ENCODE data around the gene NOC2L.

Gene NOC2L

DNA sequence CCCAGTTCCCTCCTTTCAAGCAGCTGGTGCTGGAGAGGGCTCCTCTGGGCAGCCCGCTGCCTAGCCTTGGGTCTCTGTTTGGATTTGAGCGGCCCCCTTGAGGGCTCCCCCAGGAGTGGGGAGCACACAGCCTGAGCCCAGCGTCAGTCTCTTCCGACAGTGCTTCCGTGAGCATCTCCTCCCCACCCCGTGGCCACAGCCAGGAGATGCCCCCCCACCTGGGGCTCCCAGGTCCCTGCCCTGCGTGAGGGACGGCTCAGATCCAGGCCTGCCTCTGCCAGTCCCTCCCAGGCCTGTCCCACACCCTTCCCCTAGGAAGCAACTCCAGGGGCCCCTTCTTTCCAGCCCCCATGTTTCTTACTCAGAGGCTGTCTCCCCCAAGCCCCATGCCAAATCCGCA is 31.8 kb downstream of the NOC2L start:
- no peak for DNase-seq

GRCh38 chr1:925561-926421 is 33.3 kb downstream of the NOC2L start:
- peak; percentile 28 for DNase-seq

- peak; percentile 25 for DNase-seq
These were observed 34.1 kb downstream of the NOC2L start for GRCh38 chr1:924656-925560.

- no peak for DNase-seq
These were observed 34.9 kb downstream of the NOC2L start for GRCh38 chr1:923991-924655.

DNA sequence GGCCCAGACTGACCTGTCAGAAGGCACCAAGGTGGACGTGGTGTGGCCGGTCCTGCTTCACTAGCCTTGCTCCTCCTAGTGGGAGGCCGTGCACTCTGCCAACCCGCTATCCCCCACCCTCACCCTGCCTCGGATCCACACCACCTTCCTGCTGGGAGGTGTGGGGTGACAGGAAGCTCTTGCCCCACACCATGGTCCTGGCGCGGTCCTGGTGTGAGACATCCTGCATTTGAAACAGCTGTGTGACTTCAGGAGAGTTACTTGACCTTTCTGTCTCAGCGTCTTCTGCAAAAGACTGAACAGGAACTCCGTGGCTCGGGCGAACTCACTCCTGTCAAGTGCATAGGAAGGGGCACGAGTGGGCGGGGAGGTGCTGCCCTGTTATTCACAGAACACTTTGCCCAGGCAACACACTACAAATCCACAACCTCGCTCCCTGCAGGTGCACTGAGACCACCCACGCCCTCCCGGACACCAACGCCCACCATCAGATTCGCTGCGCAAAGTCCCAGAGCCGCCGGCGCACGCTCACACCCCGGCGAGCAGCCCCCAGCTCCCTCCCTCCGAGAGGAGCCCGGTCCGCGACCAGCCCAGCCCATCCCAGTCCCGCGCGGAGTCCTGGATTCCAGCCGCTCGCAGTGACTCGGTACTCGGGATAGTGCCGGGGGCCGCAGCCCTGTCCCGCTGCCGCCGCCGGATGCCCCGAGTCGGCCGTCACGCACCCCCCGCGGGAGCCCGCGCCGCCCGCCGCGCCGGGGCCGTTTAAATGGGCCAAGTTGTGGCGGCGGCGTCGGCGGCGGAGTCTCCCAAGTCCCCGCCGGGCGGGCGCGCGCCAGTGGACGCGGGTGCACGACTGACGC is 35.7 kb downstream of the NOC2L start, which contains the start of gene SAMD11:
Gene SAMD11 (plus strand): TSS at position 793 of the 860 bp plus-strand sequence. CDS start 509 bp downstream, outside the sequence.
- DNase-seq = peak; percentile 70

GRCh38 chr1:921011-921837 is 37.8 kb downstream of the NOC2L start:
- DNase-seq = peak; percentile 53

DNA sequence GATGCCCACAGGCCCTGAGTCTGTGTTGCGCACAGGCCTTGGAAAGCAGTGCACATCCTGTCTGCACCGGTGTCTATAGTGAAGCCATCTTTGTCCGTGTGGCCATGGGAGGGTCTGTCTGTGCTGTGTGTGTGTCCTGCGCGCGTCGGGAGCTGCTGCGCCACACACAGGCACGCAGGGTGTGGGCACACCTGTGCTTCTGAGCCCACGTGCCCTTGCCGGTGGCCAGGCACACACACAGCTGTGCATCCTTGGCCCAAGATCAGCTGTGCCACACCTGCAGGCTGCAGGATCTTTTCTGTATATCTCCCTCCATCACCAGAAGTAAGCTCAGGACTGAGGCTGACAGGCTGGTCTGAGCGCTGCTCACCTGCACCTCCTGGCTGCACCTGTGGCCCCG is 38.5 kb downstream of the NOC2L start:
- no peak for DNase-seq

GRCh38 chr1:920010-920409 is 39.0 kb downstream of the NOC2L start:
- no peak for DNase-seq

DNA sequence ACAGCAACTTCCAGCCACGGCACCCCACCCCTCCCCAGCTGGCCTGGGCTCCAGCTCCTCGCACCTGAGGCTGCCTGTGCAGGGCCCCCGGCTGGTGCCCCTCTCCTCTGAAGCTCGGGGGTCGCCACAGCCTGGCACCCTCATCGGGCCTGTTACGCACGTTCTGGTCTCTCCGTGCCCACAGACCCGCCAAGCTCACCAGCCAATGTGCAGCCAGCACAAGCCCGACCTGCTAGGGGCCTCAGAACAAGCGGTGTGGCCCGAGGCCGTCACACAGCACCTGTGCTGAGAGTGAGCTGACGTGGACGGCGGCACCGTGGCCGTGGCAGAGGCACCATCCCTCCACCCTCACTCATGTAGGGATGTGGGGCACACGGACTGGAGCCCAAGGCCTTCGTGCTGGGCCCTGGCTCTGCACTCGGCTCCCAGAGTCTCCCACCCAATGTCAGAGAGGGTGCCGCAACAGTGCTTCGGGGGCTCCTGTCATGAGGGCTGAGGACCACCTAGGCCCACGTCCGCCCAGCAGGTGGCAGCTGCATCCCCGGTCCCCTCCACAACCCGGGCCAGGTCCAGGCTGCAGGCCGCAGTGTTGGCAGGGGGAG is 39.7 kb downstream of the NOC2L start:
- DNase-seq = no peak

GRCh38 chr1:918843-919242 is 40.2 kb downstream of the NOC2L start:
- DNase-seq = no peak

DNA sequence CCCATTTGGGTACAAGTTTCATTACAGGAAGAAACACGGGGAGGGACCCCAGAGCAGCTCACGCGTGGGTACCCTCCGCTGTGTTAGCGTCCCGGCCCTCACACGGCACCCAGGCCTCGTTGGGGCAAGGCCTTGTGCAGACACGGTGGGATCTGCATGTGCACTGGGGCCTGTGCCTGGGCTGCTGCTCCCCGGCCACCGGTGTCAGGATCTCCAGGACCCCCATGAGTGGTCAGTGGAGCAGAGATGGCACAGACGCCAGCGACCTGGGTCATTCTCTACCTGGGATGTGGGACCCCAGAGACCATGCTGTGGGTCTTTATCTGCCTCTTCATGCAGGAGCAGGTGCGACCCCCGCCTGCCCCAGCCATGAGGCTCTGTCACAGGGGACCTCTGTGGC is 40.7 kb downstream of the NOC2L start:
- DNase-seq = no peak

DNA sequence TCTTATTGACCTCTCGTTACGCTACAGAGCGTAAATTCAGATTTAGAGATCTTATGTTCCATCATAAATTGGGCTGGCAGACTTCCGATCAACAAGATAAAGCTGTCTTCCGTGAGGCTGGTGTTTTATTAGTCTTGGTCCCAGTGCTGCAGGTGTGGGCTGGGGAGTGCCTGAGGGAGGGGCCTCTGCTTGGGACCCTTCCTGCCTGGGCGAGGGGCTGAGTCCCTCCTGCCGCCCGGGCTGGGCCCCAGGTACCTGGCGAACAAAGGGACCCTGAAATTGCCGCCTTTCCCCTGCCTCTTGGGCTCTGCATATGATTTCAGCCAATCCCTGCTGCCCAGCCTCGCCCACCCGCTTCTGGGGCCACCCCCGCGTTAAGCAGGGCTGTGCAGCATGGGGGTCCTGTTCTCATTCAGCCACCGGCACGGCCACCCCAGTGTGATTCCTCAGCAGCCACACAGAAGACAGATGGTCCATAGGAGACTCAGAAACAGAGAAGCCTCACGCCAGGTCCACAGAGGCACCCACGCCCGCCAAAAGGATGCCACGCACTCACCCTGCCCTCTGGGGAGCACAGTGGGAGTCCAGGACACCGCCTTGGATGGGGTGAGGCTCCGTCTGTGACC is 41.5 kb downstream of the NOC2L start:
- DNase-seq = no peak

GRCh38 chr1:917076-917459 is 42.0 kb downstream of the NOC2L start:
- no peak for DNase-seq

GRCh38 chr1:916173-917075 is 42.6 kb downstream of the NOC2L start:
- DNase-seq = no peak

- DNase-seq = no peak
These were observed 43.5 kb downstream of the NOC2L start for GRCh38 chr1:915295-916172.

- DNase-seq = no peak
These were observed 44.2 kb downstream of the NOC2L start for GRCh38 chr1:914891-915280.

DNA sequence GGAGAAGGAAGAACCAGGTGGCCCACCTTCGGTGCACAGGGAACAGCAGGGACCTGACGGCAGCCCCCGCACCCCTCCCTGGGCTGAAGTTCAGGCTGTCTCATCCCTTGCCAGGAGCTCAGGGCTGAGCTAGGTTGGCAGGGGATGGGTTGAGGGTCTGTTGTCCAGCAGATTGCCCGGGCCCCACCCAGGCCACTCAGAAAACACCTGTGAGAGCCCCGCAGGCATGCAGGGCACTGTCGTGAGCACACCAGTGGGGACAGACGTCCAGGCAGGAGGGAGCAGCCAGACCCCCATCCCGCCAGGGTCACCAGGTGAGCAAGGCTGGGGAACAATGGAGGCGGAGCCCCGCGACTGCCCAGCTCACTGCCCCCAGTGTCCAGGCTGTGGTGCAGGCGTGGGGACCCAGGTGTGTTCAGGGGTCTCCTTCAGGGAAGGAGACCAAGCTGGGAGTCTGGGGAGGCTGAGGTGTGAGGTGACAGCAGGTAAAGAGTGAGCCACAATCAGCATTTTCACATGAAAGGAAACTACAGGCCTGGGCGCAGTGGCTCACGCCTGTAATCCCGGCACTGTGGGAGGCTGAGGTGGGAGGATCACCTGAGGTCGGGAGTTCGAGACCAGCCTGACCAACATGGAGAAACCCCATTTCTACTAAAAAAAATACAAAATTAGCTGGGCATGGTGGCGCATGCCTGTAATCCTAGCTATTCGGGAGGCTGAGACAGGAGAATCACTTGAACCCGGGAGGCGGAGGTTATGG is 44.7 kb downstream of the NOC2L start:
- peak; percentile 0 for DNase-seq

Data from stimulated activated CD4-positive, alpha-beta T cell treated with anti-CD3 and anti-CD28 coated beads, Interleukin-15, amount 100 ng/mL, for 24 hours (primary cell).